ENCODE results near the gene RPL3.

RPL3 gene

DNA sequence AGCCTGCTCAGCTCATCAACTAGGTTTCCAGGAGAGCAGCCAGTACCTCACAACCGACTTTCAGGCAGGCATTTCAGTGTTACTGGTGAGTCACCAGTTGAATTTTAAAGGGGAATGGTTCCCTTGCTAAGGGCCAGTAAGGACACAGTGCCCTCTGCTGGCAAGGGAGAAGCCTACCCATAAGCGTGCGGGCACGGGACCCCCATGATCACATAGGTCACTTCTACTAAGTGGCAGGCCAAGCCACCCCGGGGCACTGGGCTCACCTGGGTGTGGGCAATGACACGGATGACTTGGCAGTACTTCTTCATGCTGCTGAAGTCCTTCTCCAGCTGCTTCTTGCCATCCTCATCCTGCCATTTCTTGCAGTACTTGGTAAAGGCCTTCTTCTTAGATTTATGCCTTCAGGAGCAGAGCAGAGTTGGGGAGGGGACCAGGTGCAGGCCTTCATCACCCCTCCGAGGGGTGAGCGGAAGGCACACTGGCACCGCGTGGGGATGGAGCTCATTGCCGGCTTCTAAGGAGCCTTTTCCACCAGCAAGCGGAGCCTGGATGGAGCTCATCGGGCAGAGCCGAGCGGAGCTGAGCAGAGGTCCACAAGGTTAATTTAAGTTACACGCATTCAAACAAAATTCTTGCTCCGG is 2.9 kb downstream of the RPL3 start:
- DNase-seq, result peak; percentile 83

DNA sequence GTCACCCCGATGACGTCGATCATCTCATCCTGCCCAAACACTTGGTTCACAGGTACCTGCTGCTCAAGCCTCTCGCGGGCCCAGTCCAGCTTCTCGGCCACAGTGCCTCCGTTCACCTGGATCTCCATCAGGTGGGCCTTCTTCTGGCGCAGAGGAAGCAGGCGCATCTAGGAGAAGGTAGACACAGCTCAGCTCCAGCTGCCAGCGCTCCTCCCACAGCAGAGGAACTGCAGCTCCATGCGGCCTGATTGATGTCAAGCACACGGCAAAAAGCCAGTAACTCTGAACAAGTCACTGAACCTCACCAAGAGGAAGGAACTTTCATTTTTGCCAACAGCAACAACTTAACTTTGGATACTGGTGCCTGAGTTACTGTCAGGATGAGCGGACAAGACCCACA is 4.0 kb downstream of the RPL3 start:
- DNase-seq, result no peak

DNA sequence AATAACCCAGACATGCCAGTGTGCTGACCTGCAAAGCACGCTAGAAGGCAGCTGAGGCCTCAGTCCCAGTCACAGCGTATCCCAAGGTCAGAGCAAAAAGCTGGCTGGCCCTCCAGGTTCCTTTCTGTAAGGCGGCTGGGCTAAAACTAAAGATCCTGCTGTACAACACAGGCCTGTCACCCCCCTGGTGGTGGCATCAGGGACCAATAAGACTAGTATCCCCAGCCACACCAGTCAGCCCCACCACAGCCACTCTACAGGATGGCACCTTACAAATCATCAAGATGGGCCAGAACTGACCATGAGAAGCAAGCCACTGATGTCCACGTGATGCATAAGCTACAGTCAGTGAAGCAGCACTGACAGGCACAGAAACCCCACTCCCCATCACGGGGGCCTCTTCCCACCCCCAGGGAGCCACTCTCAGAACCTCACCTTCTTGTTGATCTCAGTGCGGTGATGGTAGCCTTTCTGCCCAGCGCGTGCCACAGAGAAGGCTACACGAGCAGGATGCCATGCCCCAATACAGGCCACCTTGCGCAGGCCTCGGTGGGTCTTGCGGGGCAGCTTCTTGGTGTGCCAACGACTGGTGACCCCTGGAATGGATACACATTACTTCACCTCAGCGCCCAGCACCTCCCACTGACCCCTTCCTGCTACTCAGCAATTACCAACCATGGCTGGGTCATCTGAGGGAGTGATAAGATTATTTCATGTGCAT is 5.0 kb downstream of the RPL3 start:
- no peak for DNase-seq

DNA sequence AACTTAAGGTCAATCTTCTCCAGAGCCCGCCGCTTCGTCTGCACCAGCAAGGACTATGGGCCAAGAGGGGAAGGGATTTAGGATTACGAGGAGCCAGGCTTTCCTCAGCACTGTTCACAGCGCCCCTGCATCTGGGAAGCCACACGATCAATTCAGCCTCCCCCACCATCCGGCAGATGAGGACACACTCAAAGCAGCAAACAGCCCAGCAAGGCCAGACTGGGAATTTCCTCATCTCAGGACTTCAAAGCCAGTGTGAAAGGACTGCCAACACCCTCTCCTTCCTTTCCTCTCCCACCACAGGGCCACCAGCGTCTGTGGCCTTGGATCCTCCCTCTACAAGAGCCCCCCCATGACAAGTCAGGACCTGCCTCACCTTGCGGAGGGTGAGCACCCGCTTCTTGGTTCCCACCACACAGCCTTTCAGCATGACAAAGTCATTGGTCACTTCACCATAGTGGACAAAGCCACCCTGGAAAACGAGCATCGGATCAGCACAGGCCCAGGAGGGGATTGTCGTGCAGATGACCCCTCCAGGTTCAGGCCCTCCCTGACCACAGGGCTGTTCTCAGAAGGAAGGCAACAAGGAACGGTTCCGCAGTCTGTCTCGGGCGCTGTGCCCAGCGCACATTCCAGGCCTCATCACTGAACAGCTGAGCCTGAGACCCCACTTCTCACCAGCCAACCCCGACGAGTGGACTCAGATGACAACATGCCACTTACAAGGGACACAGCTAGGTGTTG is 6.0 kb downstream of the RPL3 start:
- DNase-seq, result no peak

DNA sequence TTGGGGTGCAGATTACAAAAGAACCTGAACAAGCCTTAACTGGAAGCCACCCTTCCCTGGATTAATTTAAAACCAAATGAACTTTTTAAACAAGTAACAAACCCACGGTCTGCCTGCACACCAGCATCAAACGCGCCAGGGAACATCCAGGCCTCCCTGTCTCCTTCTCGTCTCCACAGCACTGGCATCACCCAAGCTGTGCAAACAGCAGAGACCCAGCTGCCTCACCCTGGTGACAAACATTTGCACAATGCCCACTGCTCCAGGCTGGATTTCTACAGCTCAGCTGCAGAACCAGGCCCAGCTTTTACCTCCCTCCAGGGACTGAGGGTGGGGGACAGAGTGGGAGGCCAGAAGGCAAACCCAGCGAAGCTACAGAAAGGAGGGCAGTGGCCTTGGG is 7.0 kb downstream of the RPL3 start:
- no peak for DNase-seq

DNA sequence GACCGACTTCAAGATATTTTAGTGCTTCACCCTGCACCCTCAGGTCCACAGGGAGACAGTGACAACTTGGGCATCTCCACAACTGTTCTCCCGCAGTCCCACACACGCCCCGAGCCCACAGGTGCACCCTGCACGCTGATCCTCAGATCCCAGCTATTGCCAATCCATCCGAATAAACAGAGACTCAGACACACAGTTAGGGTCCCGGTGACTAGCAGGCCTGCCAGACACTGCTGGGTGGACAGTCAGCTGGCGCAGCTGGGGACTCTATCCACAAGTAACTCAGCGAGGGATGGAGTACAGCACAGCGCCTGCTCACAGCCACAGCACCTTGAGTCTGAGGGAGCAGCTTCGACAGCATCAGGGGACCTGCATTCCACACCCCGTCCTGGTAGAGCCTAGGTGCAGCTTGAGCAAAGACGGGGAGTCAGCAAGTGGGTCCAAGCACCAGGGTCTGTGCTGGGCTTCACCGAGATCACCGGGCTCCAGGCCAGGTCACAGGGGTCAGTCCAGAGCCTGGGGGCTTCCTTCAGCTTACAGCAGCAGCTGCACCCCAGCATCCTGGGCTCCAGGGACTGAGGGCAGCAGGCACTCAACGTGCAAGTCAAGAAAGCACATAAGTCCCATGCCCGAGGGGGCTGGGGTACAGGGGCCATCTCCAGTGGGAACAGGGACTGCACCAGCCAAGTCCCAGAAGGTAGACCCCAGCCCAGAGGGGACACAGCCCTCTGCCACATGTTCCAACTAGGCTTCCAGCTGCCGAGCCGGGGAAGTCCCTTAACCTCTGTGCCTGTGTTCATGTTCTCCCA is 7.6 kb downstream of the RPL3 start:
- no peak for DNase-seq

DNA sequence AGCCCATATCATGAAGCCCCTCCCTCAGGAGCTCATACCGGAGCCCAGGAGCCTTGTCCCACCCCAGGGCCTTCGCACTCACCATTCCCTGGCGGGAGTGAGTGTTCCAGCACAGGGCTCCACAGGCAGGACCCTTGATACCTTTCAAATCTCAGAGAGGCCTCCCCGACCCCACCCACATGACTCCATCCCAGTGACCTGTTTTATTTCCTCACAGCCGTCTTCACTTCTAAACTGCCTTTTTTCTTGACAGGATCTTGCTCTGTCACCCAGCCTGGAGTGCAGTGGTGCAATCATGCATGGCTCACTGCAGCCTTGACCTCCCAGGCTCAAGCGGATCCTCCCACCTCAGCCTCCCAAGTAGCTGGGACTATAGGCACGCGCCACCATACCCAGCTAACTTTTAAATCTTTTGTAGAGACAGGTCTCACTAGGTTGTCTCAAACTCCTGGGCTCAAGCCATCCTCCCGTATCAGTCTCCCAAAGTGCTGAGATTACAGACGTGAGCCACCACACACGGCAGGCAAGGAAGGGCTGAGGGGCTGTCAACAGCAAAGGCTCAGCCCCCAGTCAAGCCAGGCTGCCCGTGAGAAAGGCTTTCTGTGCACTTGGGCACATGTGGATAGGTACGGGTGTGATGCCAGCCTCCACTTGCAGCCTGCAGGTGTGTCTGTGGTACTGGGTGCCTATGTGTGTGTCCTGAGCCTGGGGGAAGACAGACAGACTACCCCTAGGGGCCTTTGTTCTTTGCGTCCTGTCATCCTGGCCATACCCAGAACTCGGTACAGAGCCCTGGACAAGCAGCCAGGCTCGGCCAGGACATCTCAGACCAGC is 9.3 kb downstream of the RPL3 start:
- DNase-seq, result no peak

DNA sequence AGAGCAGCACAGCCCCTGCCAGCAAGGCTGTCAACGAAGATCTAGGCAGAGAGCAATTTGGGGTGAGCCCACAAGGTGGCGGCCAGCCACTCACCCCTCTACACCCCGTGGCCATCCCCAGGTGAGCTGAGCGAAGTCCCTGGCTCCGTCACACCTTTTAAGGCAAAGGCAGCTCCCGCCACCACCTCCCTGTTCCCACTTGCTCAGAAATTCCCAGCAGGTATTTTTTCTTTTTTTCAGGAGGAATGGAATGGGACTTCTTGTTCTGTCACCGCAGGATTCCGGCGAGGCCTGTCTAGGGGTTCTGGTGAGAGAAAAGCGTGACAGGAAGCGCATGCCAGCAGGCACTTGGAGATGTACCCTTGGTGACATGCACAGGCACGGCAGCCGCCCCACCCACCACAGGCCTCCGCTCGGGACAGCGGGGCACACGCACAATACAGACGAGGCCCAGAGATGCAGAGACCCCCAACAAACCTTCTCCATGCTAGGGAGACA is 10.0 kb downstream of the RPL3 start:
- no peak for DNase-seq

DNA sequence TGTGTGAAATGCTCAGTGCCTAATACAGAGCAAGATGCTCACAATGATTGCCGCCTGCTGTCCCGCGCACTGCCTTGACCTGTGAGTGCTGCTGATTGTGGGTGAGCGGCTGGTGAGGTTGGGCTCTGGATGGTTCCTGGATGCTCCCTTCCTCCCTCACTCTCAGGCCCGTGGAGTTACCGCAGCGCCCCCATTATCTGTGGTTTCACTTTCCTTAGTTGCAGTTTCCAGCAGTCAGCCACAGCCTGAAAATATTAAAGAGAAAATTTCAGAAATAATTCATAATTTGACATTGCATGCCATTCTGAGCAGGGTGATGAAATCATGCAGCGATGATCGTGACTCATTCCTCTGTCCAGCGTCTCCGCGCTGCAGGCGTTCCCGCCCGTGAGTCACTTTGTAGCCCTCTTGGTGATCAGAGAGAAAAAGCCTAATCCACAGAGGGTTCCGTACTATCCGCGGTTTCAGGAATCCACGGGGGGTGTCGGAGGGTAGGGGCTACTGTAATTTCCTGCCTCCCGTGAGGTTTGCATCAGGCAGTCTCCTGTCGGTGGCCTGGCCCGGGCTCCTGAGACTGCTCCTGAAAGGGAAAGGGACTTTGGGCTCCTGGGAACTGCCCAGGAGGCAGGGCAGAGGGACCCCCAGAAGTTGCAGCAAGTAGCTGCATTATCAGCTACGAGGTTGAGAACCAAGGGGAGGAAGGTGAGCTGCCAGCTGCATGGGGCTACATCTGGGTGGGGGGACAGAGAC is 10.6 kb downstream of the RPL3 start:
- DNase-seq, result peak; percentile 20

DNA sequence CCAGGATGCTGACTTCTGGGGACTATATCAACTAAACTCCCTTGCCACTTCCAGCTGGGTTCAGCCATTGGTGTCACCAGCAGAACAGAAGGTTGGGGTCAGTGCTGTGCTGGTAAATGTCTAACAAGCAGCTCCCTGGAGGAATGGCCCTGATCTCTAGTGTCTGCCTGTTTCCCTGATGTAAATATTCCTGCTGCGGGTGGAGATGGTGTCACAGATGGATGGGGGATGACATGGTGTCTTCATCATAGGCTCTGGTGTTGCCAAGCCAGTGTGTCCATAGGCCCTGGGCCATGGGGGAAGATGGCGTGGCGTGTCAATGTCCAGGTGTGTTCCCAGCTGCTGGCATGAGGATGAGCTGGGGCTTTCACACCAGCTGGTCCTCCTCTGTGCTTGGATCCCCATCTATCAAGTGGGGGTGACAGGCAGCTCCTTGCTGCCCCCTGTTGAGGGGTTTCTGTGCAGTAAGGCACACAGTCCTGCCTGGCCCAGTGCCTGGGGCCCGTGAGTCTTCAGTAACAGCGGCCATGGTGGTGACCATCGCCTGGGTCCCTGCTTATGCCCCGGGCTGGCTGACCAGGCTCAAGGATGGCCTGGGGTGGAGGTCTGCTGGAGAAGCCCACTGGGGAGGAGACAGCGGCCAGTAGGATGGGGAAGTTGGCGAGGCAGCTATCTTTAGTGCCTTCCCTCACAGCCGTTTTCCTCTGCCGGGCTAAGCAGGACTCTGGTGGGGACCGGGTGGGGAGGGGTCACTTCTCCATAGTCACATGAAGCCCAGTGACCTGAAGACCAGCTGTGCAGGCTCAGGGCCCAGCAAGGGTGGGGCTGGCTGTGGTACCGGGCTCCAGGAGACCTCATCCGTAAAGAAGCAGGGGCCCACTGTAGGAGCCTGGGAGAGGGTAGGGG is 12.7 kb downstream of the RPL3 start:
- peak; percentile 65 for DNase-seq

DNA sequence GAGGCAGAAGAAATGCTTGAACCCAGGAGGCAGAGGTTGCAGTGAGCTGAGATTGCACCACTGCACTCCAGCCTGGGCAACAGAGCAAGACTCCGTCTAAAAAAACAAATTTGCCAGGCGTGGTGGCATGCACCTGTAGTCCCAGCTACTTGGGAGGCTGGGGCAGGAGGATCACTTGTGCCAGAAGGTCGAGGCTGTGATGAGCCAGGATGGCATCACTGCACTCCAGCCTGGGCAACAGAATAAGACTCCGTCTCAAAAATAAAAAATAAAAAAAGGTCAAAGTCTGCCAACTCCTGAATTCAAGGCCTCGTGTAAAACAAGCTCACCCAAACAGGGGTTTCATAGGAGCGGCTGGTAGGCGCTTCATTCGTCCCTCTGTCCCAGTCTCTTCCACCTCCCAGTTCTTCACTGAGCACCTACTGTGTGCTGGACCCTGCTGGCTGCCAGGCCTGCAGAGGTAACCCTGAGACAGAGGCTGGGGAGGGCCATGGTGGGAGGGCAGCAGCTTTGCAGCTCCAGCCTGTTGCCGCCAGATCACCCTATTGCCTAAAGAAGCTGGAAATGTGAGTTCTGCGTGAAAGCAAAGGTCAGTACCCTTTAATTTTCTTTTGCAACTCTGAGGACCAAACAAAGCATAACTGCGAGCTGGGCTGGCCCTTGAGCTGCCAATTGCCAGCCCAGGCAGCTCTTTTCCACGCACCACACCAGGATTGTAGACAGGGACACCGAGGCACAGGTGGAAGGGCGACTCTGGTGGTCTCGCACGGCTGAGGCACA is 15.3 kb downstream of the RPL3 start:
- DNase-seq, result no peak

DNA sequence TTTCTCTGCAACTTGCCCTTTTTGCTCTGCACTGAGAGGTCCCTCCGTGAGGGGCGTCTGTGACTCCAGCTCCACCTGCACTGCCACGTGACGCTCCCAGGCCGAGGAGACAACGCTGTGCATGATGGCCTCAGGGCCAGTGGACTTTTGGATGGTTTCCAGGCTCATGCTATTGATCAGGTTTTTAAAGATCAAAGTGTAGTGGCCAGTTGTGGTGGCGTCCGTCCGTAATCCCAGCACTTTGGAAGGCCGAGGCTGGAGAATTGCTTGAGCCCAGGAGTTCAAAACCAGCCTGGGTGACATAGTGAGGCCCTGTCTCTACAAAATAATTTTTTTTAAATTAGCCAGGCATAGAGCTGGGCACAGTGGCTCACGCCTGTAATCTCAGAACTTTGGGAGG is 16.1 kb downstream of the RPL3 start:
- DNase-seq, result no peak

DNA sequence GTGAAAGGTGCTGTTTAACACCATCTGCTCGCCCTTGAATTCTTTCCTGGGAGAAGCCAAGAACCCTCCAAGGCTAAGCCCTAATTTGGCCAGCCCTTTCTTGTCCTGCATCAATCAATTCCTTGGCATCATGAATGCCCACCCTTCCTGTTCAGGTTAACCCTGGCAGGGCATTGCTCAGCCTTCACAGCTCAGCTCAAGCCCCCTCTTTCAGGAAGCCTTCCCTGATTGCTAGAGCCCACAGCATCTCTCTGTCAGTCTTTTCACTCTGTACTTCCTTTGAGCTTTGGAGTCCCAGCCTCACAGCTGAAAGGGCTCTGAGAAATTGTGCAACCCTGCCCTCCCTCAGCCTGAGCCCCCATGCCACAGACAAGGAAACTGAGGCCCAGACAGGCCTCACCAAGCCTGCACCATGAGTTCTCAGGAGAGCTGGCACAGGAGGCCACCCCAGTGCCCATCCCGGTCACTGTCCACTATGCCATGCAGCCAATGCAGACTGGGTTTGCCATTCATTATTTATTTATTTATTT is 16.9 kb downstream of the RPL3 start:
- DNase-seq, result no peak

DNA sequence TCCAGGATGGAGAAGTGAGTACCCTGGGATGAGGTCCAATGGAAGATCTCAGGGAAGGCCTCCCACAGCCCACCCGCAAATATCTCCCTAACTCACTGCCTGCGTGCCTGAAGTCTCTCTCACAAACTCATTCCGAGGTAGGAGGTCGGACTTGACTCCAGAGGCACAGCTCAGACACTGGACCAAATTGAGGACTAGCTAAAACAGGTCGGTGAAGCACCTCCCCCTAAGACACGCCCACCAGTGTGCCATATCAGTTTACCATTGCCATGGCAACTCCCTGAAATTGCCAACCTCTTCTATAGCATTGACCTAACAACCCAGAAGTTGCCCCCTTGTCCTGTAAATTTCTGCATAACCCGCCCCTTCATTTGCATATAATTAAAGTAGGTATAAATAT is 17.5 kb downstream of the RPL3 start:
- DNase-seq, result no peak

DNA sequence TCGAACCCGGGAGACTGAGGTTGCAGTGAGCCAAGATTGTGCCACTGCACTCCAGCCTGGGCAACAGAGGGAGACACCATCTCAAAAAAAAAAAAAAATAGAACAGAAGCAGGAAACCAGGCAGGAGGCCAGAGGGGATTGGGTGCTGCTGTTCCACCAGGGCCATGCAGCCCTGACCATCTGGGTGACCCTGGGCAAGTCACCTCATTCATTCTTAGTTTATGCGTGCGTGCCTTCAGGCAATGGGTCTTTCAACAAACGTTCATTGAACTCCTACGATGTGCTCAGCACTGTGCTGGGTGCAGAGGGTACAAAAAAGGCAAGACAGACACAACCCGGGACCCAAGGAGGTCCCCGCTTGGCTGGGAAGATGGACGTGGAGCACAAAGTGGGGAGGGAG is 18.3 kb downstream of the RPL3 start:
- DNase-seq, result no peak

DNA sequence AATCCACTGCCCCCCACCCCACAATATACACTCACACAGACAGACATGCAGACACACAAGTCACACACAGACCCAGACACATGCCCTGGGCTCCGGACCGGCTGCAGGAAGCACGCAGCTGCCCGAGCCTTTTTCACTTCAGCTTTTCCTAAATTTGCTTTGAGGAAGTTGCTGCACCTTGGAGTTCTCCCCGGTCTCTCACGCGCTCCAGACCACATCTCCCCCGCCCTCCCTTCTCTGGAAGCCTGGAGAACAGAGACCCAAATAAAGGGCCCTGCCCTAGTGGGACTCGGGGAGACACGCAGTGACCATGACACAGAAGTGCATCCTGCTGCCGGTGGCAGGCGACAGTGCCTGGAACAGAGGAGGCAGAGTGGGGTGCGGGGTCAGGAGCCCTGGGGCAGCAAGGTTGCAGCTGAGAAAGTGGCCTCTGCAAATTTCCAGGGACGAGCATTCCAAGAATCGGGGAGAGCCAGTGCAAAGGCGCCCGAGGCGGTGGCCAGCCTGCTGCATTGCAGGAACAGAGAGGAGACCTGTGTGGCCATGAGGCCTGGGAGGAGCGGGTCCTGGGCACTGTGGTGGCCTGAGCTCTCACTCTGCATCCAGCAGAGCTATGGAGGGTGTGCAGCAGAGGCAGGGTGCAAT is 19.1 kb downstream of the RPL3 start:
- DNase-seq, result no peak

DNA sequence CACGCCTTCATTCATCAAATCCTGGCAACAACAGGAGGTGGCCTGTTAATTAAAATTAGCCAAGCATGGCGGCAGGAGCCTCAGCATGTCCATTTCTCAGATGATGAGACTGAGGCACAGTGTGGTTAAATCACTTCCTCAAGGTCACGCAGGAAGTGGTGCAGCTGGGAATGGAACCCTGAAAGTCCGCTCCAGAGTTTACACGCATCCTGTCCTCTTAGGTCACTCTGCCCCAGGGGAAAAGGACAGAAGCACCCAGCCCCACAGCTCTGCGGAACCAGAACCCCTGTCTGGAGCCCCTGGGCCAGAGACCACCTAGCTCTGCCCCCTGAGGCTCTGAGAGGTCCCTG is 19.6 kb downstream of the RPL3 start:
- no peak for DNase-seq

DNA sequence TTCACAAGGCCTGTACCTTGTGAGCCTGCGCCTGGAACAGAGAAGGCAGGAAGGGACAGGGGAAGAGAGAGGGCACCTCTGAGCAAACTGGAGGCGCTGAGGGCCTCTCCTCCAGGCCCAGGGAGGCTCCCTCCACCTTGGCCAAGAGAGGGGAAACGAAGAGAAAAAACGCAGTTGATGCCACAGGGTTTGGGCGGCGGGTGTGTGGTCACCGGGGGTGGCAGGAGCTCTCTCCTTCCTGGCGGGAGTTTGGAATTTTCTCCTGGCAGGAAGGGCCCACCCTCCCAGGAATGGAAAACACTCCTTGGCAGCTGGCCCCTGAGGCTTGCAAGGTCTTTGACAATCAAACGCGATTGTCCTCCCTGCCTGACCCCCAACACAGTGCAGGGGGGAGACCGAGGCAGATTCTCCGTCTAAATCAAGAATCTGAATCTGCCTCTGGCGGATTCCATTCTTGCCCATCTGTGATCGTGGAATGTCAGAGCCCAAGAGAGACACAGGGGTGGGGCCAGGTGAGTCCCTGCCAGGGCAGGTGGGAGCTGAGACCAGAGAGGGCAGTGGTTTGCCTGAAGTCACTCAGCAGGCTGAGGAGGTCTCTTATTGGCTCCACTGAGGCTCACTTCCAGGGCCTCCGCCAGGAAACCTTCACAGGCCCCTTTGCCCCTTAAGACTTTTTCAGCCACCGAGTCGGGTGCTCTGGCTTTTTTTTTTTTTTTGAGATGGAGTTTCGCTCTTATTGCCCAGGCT is 21.0 kb downstream of the RPL3 start:
- no peak for DNase-seq

All from CD4-positive, alpha-beta T cell treated with Interleukin-12 subunit alpha and Interleukin-12 subunit beta, for 1 hour (primary cell).